Ammon's horn (tissue), 1 donor: ENCODE data around the gene EFNA4.
A peak's percentile ranks its signal among the peaks of the same experiment; 100 is the strongest.

Experiments
- DNase-seq: peaks from one replicate; pipeline ENCODE4 v3.0.0-alpha.2; 2016; ENCODE audit warnings: low spot score

The EFNA4 gene

GRCh38 chr1:155063550-155064110, at the start of gene EFNA4:
Gene EFNA4 (plus strand): TSS chr1:155063740. CDS start chr1:155063824, 84 bp downstream.
- DNase-seq = peak; percentile 84

- DNase-seq = no peak
Measured at GRCh38 chr1:155014709-155015508, 48.6 kb upstream of the EFNA4 start.

- DNase-seq = no peak
Measured at GRCh38 chr1:155015527-155016230, 47.9 kb upstream of the EFNA4 start.

GRCh38 chr1:155016231-155016831, 47.2 kb upstream of the EFNA4 start:
- DNase-seq = no peak

GRCh38 chr1:155017041-155017945, 46.2 kb upstream of the EFNA4 start:
- peak; percentile 93 for DNase-seq

GRCh38 chr1:155017946-155018316, 45.6 kb upstream of the EFNA4 start:
- DNase-seq = no peak

GRCh38 chr1:155018617-155019348, 44.8 kb upstream of the EFNA4 start:
- DNase-seq = no peak

GRCh38 chr1:155019377-155020245, 43.9 kb upstream of the EFNA4 start:
- DNase-seq = no peak

- DNase-seq = no peak
Measured at GRCh38 chr1:155022136-155022926, 41.2 kb upstream of the EFNA4 start.

GRCh38 chr1:155022927-155023236, 40.7 kb upstream of the EFNA4 start:
- no peak for DNase-seq

GRCh38 chr1:155023627-155024026, 39.9 kb upstream of the EFNA4 start:
- DNase-seq = no peak

GRCh38 chr1:155024315-155024714, 39.2 kb upstream of the EFNA4 start:
- DNase-seq = no peak

- DNase-seq = no peak
Measured at GRCh38 chr1:155026154-155026553, 37.4 kb upstream of the EFNA4 start.

GRCh38 chr1:155026588-155026987, 37.0 kb upstream of the EFNA4 start:
- no peak for DNase-seq

GRCh38 chr1:155029513-155030242, 33.9 kb upstream of the EFNA4 start:
- DNase-seq = no peak

GRCh38 chr1:155030243-155030795, 33.2 kb upstream of the EFNA4 start:
- DNase-seq = no peak

GRCh38 chr1:155030899-155031298, 32.6 kb upstream of the EFNA4 start:
- no peak for DNase-seq

- no peak for DNase-seq
Measured at GRCh38 chr1:155032886-155033285, 30.7 kb upstream of the EFNA4 start.
